ENCODE measurements around the gene MAP1LC3B. TPM values are rescaled to one million over a fixed set of nuclear protein-coding genes. Genes with fewer than 3 reads are reported as not detected.
A peak's percentile ranks its signal among the peaks of the same experiment; 100 is the strongest.

The MAP1LC3B gene
- total and polyA plus RNA-seq, 2 donors (not counting 1 experiment from before 2014, with no cell fraction given), result 72.7 to 75.8 TPM

GRCh38 chr16:87382023-87382785 is 9.9 kb upstream of the MAP1LC3B start:
- POLR2A ChIA-PET, result interaction anchor here (2.9 kb wide), 1 partner anchor 12 kb away, joined by 23 read pairs; the partner anchor contains the start of gene MAP1LC3B
- WGBS (ENCODE audit: insufficient coverage), result 79% methylated on average over 7 of the region's 17 CpGs

More at GRCh38 chr16:87382023-87382785, 9.9 kb upstream of the MAP1LC3B start:
- peaks cover 2% of the 10 kb centered on the region for H3K9me3 Mint-ChIP-seq (ENCODE audit: insufficient read depth)
- TF ChIP-seq CTCF (IDR thresholded peaks at IDR 0.05) (no peak), EZH2 (IDR thresholded peaks at IDR 0.05; ENCODE audit: borderline replicate concordance, insufficient read depth, low read depth, low read length, poor library complexity, severe bottlenecking) (no peak)
- H3K9ac ChIP-seq (ENCODE audit: low read length), result peak overlapping the region; percentile 70
- CTCF ChIA-PET, result interaction anchor here (4.3 kb wide), 1 partner anchor 12 kb away, joined by 52 read pairs; the partner anchor contains the start of gene MAP1LC3B
- ATAC-seq (ENCODE audit: low read depth) (no peak), DNase-seq (no peak)
- no peaks in the 10 kb centered on the region for H3K27me3 Mint-ChIP-seq
- H2AFZ ChIP-seq (ENCODE audit: insufficient read depth, low read depth, low read length, poor library complexity, severe bottlenecking), result peak overlapping the region; percentile 87
- no peaks in the 10 kb centered on the region for H3K36me3 ChIP-seq (replicated peaks in 1 of 2; ENCODE audit: control extremely low read depth in 1 of 2, control insufficient read depth in 1 of 2, extremely low read depth in 1 of 2, insufficient read depth in 2 of 2, low read length in 1 of 2)
- peak overlapping the region in 1 of 2 donors; percentile 76 for H3K27ac ChIP-seq (ENCODE audit: low read length in 2 of 2)
- H3K9me3 ChIP-seq (ENCODE audit: control extremely low read depth in 1 of 3, control insufficient read depth in 2 of 3, insufficient read depth in 1 of 3, low read length in 2 of 3), result peaks cover 0 to 2% (median 0%) of the 10 kb centered on the region in 3 donors
- peaks cover 32% of the 10 kb centered on the region for H4K20me1 ChIP-seq (ENCODE audit: control insufficient read depth, insufficient read depth, low read length, poor library complexity, severe bottlenecking)
- no peaks in the 10 kb centered on the region for H3K27me3 ChIP-seq (replicated peaks in 1 of 4; ENCODE audit: control extremely low read depth in 1 of 4, control insufficient read depth in 3 of 4, insufficient read depth in 4 of 4, low read length in 3 of 4)
- H3K4me1 Mint-ChIP-seq, result peaks cover 50% of the 10 kb centered on the region
- H3K27ac Mint-ChIP-seq, result peak overlapping the region; percentile 90
- peaks cover 56% of the 10 kb centered on the region for H3K79me2 ChIP-seq (ENCODE audit: control insufficient read depth, insufficient read depth, low read length)
- H3K4me2 ChIP-seq (replicated peaks; ENCODE audit: low read depth, low read length, poor library complexity, severe bottlenecking), result peak overlapping the region; percentile 84
- intact Hi-C loops (cut with micrococcal nuclease), result loop anchor here (10.0 kb wide), 2 partner anchors 827 to 1827 kb away; partner anchors contain the start of gene MTHFSD
- H3K4me1 ChIP-seq (ENCODE audit: control insufficient read depth in 2 of 2, insufficient read depth in 2 of 2, low read length in 2 of 2), result peaks cover 33 to 39% of the 10 kb centered on the region in 2 donors
- H3K4me3 Mint-ChIP-seq, result peak overlapping the region; percentile 88
- H3K4me3 ChIP-seq (ENCODE audit: control extremely low read depth in 1 of 5, extremely low read depth in 1 of 5, insufficient read depth in 1 of 5, low read depth in 2 of 5, low read length in 4 of 5), result peak overlapping the region in 4 of 5 experiments; percentile 56 to 75 (median 65)

Data from B cell (primary cell).